ENCODE data around the gene LIG3.
A peak's percentile ranks its signal among the peaks of the same experiment; 100 is the strongest.
"Not testable (repeated sequence)": the region's sequence is repeated elsewhere in the genome, so short reads cannot be mapped to it uniquely, and the experiment has no call there.

LIG3 gene

DNA sequence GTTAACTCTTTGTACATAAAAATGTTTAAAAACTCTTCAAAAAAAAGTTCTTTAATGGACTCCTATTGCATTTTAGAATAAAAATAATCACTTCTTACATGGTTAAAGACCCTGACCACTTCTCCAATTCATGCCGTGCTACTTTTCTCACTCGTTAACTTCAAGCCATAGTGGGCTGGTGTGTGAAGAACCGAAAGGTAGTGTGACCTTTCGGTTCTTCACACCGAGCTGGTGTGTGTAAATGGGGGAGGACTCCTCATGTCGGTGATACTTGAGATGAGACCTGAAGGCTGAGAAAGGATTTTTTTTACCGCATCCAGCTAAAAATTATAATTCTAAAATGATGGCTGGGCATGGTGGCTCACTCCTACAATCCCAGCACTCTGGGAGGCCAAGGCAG lies 61.1 kb downstream of the LIG3 start:
- DNase-seq (ENCODE audit: low spot score) = no peak

DNA sequence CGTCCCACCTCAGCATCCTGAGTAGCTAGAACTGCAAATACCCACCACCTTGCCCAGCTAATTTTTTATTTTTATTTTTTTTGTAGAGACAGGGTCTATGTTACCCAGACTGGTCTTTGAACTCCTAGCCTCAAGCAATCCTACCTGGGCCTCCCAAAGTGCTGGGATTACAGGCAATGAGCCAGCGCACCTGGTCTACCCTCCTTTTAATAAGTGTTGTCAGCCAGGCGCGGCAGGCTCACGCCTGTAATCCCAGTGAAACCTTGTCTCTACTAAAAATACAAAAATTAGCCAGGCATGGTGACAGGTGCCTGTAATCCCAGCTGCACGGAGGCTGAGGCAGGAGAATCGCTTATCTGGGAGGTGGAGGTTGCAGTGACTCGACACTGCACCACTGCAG lies 63.9 kb downstream of the LIG3 start:
- DNase-seq (ENCODE audit: low spot score) = no peak

DNA sequence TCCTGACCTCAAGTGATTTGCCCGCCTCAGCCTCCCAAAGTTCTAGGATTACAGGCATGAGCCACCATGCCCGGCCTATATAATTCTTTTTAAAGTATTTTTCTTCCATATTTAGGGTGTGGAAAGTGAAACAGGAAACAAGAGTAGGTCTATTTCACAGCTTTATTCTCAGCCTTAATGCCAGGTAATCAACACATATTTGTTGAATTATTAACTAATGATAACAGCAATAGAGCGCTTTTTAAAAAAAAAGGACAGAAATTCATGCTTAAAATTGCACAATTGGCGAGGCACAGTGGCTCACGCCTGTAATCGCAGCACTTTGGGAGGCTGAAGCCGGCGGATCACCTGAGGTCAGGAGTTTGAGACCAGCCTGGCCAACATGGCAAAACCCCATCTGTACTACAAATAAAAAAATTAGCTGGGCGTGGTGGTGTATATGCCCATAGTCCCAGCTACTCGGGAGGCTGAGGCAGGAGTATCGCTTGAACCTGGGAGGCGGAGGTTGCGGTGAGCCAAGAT lies 65.2 kb downstream of the LIG3 start:
- DNase-seq (ENCODE audit: low spot score) = not testable (repeated sequence)

DNA sequence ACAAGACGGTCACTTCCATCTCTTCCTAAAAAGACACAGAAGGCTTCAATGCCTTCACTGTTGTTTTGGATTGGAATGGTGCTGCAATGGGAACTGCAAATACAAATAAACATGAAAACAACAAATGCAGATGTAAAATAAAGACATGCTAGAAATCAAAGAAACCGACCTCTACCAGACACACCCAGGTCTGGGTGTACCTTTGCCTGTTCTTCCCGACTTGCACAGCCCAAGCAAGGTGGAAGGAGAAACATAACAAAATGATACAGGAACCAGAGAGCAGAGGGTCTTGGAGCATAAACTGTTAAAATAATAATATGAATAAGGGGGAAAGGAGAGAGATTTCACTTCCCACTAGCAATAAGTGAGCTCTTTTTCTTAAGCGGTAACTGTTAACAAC lies 65.9 kb downstream of the LIG3 start:
- DNase-seq (ENCODE audit: low spot score) = no peak

DNA sequence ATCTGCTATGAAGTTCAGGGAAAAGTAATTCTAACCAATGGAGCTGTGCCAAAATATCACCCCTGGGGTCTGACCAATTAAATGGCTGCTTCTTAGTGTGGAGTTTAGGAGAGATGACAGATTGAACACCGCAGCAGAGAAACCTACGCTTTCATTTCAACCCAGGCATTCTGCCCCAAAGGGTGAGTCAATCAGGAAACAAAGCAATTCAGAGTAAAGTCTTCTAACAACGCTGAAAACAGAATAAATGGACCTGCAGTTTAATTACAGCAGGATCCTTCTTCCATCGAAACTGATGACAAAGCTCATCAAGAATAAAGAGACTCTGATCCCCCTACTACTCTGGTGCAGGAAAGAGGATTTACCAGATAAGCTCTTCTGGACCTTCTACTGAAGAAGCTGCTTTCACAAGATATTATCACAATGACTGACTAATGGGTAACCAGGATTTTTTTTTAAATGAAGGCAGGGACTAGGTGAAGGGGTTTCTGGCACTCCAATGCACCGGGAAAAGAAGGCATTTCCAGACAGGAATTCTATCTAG lies 66.5 kb downstream of the LIG3 start:
- DNase-seq (ENCODE audit: low spot score) = peak; percentile 73

DNA sequence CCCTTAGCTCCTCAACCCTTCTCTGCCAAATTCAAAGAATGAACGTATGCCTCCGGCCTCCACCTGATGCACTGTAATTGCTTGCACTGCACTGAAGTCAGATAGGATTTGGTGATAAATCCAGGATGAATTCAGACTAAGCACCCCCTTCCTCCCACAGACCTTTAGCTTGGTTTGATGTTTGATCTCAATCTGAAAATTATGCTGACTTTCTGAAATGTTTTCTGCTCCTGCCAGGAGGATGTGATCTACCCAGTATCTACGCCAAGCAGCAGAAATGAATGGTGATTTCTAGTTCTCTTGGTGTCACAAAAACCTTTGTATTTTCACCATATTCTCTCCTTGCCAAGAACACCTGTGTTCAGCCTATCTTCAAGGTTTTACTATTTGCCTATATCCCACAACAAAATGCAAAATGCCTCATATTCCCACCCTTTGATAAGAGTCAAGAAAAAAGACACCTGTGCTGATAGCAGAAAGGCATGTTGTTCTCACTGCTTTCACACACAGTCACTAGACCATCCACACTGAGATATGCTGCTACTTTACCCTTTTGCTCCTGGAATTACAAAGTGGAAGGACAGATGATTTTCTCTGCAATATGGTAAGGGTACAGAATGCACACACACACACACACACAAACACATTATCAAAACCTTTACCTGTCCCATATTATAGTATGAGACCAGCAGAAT lies 68.5 kb downstream of the LIG3 start:
- no peak for DNase-seq (ENCODE audit: low spot score)

DNA sequence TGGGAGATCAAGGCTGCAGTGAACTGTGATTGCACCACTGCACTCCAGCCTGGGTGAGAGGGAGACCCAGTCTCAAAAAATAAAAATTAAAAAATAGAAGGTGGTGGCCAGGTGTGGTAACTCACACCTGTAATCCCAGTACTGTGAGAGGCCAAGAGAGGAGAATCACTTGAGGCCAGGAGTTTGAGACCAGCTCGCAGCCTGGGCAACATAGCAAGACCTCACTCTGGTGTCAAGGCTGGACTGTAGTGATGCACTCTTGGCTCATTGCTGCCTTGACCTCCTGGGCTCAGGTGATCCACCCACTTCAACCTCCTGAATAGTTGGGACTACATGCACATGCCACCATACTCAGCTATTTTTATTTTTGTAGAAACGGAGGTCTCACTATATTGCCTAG lies 69.9 kb downstream of the LIG3 start:
- no peak for DNase-seq (ENCODE audit: low spot score)

DNA sequence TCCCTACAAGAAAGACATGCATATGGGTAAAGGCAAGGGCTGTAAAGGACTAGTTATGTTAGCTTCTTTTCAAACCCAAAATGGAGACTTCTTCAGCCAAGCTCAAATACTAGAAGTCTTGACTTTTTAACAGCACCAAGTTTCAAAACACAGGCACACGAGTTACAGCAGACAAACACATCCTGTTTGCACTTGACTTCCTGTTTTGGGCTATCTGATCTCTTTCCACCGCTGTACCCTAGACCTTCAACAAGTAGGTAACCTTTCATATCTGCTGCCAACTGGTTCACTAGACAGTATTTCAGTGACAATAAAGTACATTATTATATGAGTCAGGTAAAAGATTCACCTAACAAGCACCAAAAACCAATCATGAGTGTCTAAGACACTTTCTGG lies 70.9 kb downstream of the LIG3 start:
- DNase-seq (ENCODE audit: low spot score) = no peak

DNA sequence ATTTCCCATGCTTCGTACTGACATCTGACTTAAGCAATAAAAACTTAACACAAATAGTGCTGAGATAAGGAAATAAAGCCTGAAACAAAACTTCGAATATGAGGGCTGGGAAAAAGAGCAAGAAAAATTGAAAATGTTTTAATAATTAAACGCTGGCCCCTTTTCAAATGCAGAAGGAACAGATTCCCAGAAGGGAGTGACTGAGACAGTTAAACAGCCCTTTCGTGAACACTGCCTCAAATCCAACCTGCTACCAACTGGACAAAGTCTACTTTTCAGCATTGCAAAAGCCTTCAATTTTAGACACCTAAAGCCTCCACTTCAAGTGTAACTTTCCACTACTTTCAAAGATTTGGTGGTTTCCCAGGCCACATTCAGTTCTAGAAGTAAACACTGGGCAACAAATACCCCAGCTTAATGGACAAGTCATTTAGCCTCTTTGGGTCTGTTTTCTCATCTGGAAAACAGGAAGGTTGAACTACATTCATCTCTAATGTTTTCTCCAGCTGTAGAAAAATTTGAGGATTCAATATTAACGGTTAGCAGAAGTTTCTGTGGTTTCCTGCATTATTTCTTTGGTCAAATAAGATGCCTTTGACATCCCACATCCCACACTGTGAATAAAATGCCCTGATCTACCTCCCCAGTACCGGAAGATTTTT lies 71.4 kb downstream of the LIG3 start:
- DNase-seq (ENCODE audit: low spot score) = no peak

DNA sequence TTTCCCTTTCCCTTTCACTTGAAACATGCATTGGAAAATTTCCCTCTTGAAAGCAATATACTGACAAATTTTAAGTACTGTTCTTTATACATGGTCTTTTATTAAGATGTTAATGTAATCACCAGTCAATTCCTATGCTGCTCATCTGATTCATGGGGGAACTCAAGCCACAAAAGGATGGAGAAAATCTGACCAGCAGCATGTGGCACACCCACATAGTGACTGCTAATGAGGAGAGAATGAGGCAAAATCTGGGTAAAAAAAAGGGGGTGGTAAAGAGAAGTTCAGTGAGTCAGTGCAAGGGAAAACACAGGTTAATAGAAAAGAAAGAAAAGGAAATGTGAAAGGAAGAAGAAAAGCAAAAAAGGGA lies 71.9 kb downstream of the LIG3 start:
- no peak for DNase-seq (ENCODE audit: low spot score)

DNA sequence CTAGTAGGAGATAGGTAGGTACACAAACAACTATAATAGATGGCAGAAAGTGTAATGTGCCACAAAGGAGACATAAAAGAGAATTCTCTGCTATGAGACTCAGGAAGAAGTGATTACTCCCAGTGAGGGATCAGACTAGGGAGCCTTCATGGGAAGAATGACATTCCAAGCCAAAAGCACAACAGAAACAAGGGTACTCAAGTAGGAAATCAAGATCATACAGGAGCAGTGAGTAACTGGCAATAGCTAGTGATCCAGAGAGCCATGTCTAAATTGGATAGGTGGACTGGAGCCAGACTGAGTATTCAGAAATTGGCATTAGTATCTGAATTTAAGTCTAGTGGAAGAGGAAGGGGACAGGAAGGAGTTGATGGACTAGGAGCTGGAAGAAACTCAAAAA lies 72.5 kb downstream of the LIG3 start:
- DNase-seq (ENCODE audit: low spot score) = no peak

DNA sequence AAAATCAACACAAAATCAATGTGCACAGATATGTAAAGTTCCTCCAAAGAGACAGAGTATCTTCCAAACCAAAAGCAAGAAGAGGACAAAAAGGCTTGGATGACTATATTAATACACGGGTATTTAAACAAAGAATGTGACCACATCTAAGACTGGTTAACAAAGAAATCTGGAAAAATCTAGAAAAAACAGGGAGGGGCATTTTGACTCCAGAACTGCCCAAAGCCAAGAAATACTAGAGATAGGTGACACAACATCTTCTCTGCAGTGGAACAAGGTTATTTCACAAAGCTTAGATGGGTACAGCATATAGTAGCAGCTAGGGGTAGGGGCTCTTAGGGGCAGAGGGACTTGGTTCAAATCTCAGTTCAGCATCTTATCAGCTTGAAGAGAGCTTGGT lies 72.9 kb downstream of the LIG3 start:
- no peak for DNase-seq (ENCODE audit: low spot score)

DNA sequence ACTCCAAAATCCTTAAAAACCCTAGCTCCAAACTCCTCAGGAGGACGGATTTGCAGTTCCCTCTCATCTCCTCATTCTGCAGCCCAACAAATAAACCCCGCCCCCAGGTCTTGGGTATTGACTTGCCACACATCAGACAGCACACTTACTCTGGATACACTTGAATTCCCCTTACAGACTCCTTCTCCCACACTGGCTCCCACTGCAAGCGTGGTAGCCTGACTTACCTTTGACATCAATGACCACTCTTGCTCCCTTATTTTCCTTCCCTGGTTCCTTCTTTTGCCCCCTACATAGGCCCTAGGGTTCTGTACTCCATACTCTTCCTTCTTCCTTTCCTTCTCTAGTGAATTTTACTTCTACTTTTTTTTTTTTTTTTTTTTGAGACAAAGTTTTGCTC lies 75.7 kb downstream of the LIG3 start:
- no peak for DNase-seq (ENCODE audit: low spot score)

DNA sequence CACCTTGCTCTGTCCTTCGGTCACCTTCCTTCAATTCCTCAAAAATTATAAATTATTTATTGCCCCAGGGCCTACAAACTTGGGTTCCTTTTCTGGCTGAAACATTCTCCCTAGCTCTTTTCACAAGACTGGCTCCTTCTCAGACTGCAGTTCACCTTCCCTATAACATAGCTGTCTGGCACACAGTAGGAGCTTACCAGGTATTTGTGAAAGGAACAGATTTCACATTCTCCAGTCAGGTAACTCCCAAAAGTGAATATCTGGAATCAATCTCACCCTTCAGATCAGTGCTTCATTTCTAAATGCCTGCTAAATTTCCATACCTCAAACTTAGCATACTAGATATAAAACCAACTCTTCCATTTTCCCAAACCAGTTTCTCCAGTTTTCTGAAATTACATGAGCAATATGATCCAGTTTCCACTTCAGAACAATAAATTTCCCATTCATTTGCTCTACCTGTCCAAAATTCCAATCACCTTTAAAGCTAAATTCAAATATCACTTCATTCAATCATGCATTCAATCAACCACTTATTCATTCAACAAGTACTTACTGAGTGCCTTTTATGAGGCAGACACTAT lies 77.1 kb downstream of the LIG3 start:
- no peak for DNase-seq (ENCODE audit: low spot score)
